ENCODE data around the gene PSME1. TPM values are rescaled to one million over a fixed set of nuclear protein-coding genes. Genes with fewer than 3 reads are reported as not detected.

PSME1 gene
- total RNA-seq, 1 experiment from 2014 or later, result 76.8 TPM

GRCh38 chr14:24106672-24107271 lies 29.2 kb upstream of the PSME1 start:
- no peak for DNase-seq (ENCODE audit: low spot score)
- peaks cover 27% of the 10 kb centered on the region for H3K9me3 Mint-ChIP-seq
- no peaks in the 10 kb centered on the region; the same call in 1 of the 2 replicates for H3K27me3 Mint-ChIP-seq (ENCODE audit: low read depth)
- peaks cover 5% of the 10 kb centered on the region for H3K4me1 Mint-ChIP-seq
- CTCF ChIA-PET, result interaction anchor here (0.6 to 2.2 kb wide), 5 partner anchors 8 to 54 kb away, joined by 3 to 19 read pairs (median 3); partner anchors contain the start of genes DCAF11, IRF9 and NRL
- POLR2A ChIA-PET, result interaction anchor here (0.7 to 5.7 kb wide), 3 partner anchors 12 to 55 kb away, joined by 3 to 29 read pairs (median 11); partner anchors contain the start of genes CARMIL3 and PCK2
- ATAC-seq, result no peak
- no peak for TF ChIP-seq SMAD4 (CRISPR knock-in tag; IDR thresholded peaks at IDR 0.05)
- TF ChIP-seq SP1 (CRISPR knock-in tag; conservative IDR thresholded peaks at IDR 0.05), result no peak
- H3K27ac Mint-ChIP-seq, result no peak overlapping the region
- peaks cover 35% of the 10 kb centered on the region for H3K36me3 Mint-ChIP-seq
- no peak overlapping the region for H3K4me3 Mint-ChIP-seq

- Mint-ChIP-seq H3K4me1 (peaks cover 5% of the 10 kb centered on the region), H3K27ac (no peak overlapping the region), H3K4me3 (no peak overlapping the region), H3K27me3 (ENCODE audit: low read depth) (no peaks in the 10 kb centered on the region; the same call in 1 of the 2 replicates), H3K9me3 (peaks cover 21% of the 10 kb centered on the region), H3K36me3 (peaks cover 22% of the 10 kb centered on the region)
- ChIA-PET POLR2A (interaction anchor here (0.7 to 3.6 kb wide), 7 partner anchors 13 to 57 kb away, joined by 3 to 13 read pairs (median 6); partner anchors contain the start of genes CARMIL3 and PCK2), CTCF (interaction anchor here (0.6 to 3.8 kb wide), 49 partner anchors 8 to 1130 kb away, joined by 3 to 254 read pairs (median 5); partner anchors contain the start of genes CARMIL3, CHMP4A, CIDEB and CPNE6)
- DNase-seq (ENCODE audit: low spot score) (no peak), ATAC-seq (no peak; the same call in 1 of the 2 replicates)
- TF ChIP-seq NR3C1 (CRISPR knock-in tag; conservative IDR thresholded peaks at IDR 0.05; ENCODE audit: low read depth), result no peak
- TF ChIP-seq ZNF512 (CRISPR knock-in tag; IDR thresholded peaks at IDR 0.05; ENCODE audit: borderline replicate concordance), result no peak
- TF ChIP-seq E2F1 (CRISPR knock-in tag; IDR thresholded peaks at IDR 0.05), result no peak
- no peak for TF ChIP-seq PRRX2 (CRISPR knock-in tag; IDR thresholded peaks at IDR 0.05)
- TF ChIP-seq ZNF138 (CRISPR knock-in tag; conservative IDR thresholded peaks at IDR 0.05), result no peak
- TF ChIP-seq CBFB (CRISPR knock-in tag; IDR thresholded peaks at IDR 0.05; ENCODE audit: low read depth), result no peak
- TF ChIP-seq MLX (CRISPR knock-in tag; IDR thresholded peaks at IDR 0.05), result no peak
- TF ChIP-seq NFYB (CRISPR knock-in tag; conservative IDR thresholded peaks at IDR 0.05; ENCODE audit: low read depth), result no peak
- TF ChIP-seq ZNF416 (CRISPR knock-in tag; IDR thresholded peaks at IDR 0.05), result no peak
- TF ChIP-seq ERG (CRISPR knock-in tag; IDR thresholded peaks at IDR 0.05), result no peak
- no peak for TF ChIP-seq GABPB1 (CRISPR knock-in tag; IDR thresholded peaks at IDR 0.05)
- no peak for TF ChIP-seq ARID4B (CRISPR knock-in tag; IDR thresholded peaks at IDR 0.05; ENCODE audit: borderline replicate concordance)
- no peak for TF ChIP-seq SMAD3 (CRISPR knock-in tag; IDR thresholded peaks at IDR 0.05; ENCODE audit: borderline replicate concordance)
- TF ChIP-seq ZNF671 (CRISPR knock-in tag; IDR thresholded peaks at IDR 0.05), result no peak
- TF ChIP-seq JUN (CRISPR knock-in tag; IDR thresholded peaks at IDR 0.05), result no peak
- no peak for TF ChIP-seq NR2C2 (CRISPR knock-in tag; IDR thresholded peaks at IDR 0.05)
- no peak for TF ChIP-seq ATF6 (CRISPR knock-in tag; IDR thresholded peaks at IDR 0.05)
- TF ChIP-seq ZSCAN18 (CRISPR knock-in tag; IDR thresholded peaks at IDR 0.05), result no peak
Measured at GRCh38 chr14:24108336-24108874, 27.6 kb upstream of the PSME1 start.

Data from WTC11 (cell line).